Testis (tissue), 3 donors: Measurements from ENCODE around the gene RGS7. TPM values are rescaled to one million over a fixed set of nuclear protein-coding genes. Genes with fewer than 3 reads are reported as not detected.
"Not testable (repeated sequence)": the region's sequence is repeated elsewhere in the genome, so short reads cannot be mapped to it uniquely, and the experiment has no call there.

Source experiments
- DNase-seq: peaks from one replicate; pipeline ENCODE4 v3.0.0-alpha.2; 2019
- H3K27ac ChIP-seq, 2 donors: fragments of 200-600 bp; sonication (generic); one replicate each; pipeline ENCODE4 v1.5.1; 2019
- H3K27me3 ChIP-seq: fragments of 200-600 bp; sonication (generic); one replicate; pipeline ENCODE4 v1.5.1; 2019
- H3K36me3 ChIP-seq: fragments of 200-600 bp; sonication (generic); one replicate; pipeline ENCODE4 v1.5.1; 2017; ENCODE audit warnings: low read depth; ENCODE audit errors: missing control alignments
- H3K4me1 ChIP-seq: fragments of 200-600 bp; sonication (generic); one replicate; pipeline ENCODE4 v1.5.1; 2019
- H3K4me3 ChIP-seq, 2 donors: fragments of 200-600 bp; sonication (generic); one replicate each; pipeline ENCODE4 v1.5.1; 2017 to 2019
- H3K9me3 ChIP-seq: fragments of 200-600 bp; sonication (generic); one replicate; pipeline ENCODE4 v1.5.1; 2017
- CTCF ChIP-seq, 3 experiments: fragments of 450-650 bp in 2 of 3; fragments of 200-600 bp in 1 of 3; sonication (generic) in 1 of 3; IDR thresholded peaks; one replicate each; pipeline ENCODE4 v1.5.1; 2016 to 2019; ENCODE audit warnings: antibody characterized with exemption in 3 of 3, mild to moderate bottlenecking in 2 of 3, moderate library complexity in 1 of 3
- POLR2A ChIP-seq: fragments of 450-650 bp; IDR thresholded peaks from one replicate; pipeline ENCODE4 v1.6.1; 2017; ENCODE audit warnings: antibody characterized with exemption, mild to moderate bottlenecking, moderate library complexity
- WGBS, 2 donors: methylation state at CpG; one replicate each; pipeline ENCODE4 v1.1.5; 2018; 5-methylcytosine and 5-hydroxymethylcytosine counted together
- intact Hi-C: fragments of 100-400 bp; cut with DNase I; formaldehyde crosslinking; loops from one replicate; pipeline ENCODE4 v1.15.1; 2023; ENCODE audit warnings: low total_unique reads
- polyA plus RNA-seq: library from polyadenylated mRNA; stranded (reverse); fragments of 350-450 nt; fragmentation: Illumina TruSeq; extraction: RNeasy Lipid Tissue Mini Kit (QIAGEN cat#74804); gene quantifications from one replicate; pipeline ENCODE4 v1.2.3, GENCODE V29; 2014; ENCODE audit warnings: low read depth, low replicate concordance; ENCODE audit not compliant: insufficient read depth
- total RNA-seq, 2 donors: library from RNA; depleted of rRNA; stranded (reverse); fragments of >200 nt; gene quantifications; one replicate each; pipeline ENCODE4 v1.2.3, GENCODE V29; 2016

The RGS7 gene
- total and polyA plus RNA-seq, 3 donors from 2014 or later = 5.0 to 6.6 (median 5.4) TPM

- Histone ChIP-seq H3K9me3 (no peaks in the 10 kb centered on the region), H3K27ac (no peak overlapping the region), H3K4me3 (no peak overlapping the region), H3K36me3 (no peaks in the 10 kb centered on the region), H3K27me3 (no peaks in the 10 kb centered on the region), H3K4me1 (no peaks in the 10 kb centered on the region)
- TF ChIP-seq POLR2A (no peak), CTCF (IDR thresholded peaks at IDR 0.05) (no peak)
- intact Hi-C loops = no loop called here
- DNase-seq = peak; percentile 69
Observed at GRCh38 chr1:240906477-240906876, 450.5 kb downstream of the RGS7 start.

- Histone ChIP-seq H3K36me3 (no peaks in the 10 kb centered on the region), H3K4me3 (no peak overlapping the region), H3K4me1 (no peaks in the 10 kb centered on the region), H3K27me3 (no peaks in the 10 kb centered on the region), H3K9me3 (no peaks in the 10 kb centered on the region), H3K27ac (no peak overlapping the region)
- intact Hi-C loops = no loop called here
- 89 to 90% methylated on average over 6 of the region's 6 CpGs for WGBS, 2 donors
- DNase-seq = no peak
- TF ChIP-seq POLR2A = no peak
- TF ChIP-seq CTCF (IDR thresholded peaks at IDR 0.05) = no peak
Observed at GRCh38 chr1:240905225-240905765, 451.7 kb downstream of the RGS7 start.

- intact Hi-C loops, H3K27me3 ChIP-seq, H3K4me1 ChIP-seq, H3K4me3 ChIP-seq, H3K9me3 ChIP-seq, H3K27ac ChIP-seq, DNase-seq, H3K36me3 ChIP-seq: not testable (repeated sequence)
- 73 to 85% methylated on average over 4 of the region's 4 CpGs for whole genome bisulfite sequencing, 2 donors
Observed at GRCh38 chr1:240895424-240895823, 461.6 kb downstream of the RGS7 start.

- no peak for TF ChIP-seq CTCF (IDR thresholded peaks at IDR 0.05)
- no peak for TF ChIP-seq POLR2A
- intact Hi-C loops = no loop called here
- Histone ChIP-seq H3K4me1 (no peaks in the 10 kb centered on the region), H3K27me3 (no peaks in the 10 kb centered on the region), H3K9me3 (no peaks in the 10 kb centered on the region), H3K27ac (no peak overlapping the region), H3K36me3 (no peaks in the 10 kb centered on the region), H3K4me3 (no peak overlapping the region)
- WGBS, 2 donors = 72 to 79% methylated on average over 11 of the region's 11 CpGs
- no peak for DNase-seq
Observed at GRCh38 chr1:240888787-240889048, 468.3 kb downstream of the RGS7 start.

GRCh38 chr1:240888039-240888786 is 468.8 kb downstream of the RGS7 start:
- DNase-seq = peak; percentile 53
- no peak overlapping the region for H3K4me3 ChIP-seq
- H3K4me1 ChIP-seq = no peaks in the 10 kb centered on the region
- intact Hi-C loops = no loop called here
- H3K27ac ChIP-seq = no peak overlapping the region
- no peaks in the 10 kb centered on the region for H3K36me3 ChIP-seq
- 35 to 46% methylated on average over 15 of the region's 15 CpGs for WGBS, 2 donors
- no peaks in the 10 kb centered on the region for H3K27me3 ChIP-seq
- TF ChIP-seq POLR2A (no peak), CTCF (IDR thresholded peaks at IDR 0.05) (peak in 2 of 3 experiments; percentile 61 to 79)
- no peaks in the 10 kb centered on the region for H3K9me3 ChIP-seq
